HL-60 (cell line): ENCODE results near the gene NTRK2.
A peak's percentile ranks its signal among the peaks of the same experiment; 100 is the strongest.

Source experiments
- DNase-seq, 2 experiments: peaks; one replicate each; pipeline ENCODE4 v3.0.0-alpha.2; 2010 to 2020; ENCODE audit warnings: low read depth in 1 of 2, low spot score in 1 of 2
- H3K27ac ChIP-seq: fragments of 250-450 bp; sonication (Bioruptor Pico); replicated peaks from 2 replicates; pipeline ENCODE4 v1.5.1; 2020; ENCODE audit warnings: mild to moderate bottlenecking, moderate library complexity
- H3K27me3 ChIP-seq: fragments of 250-450 bp; sonication (Bioruptor Pico); 2 replicates; pipeline ENCODE4 v1.5.1; 2021; ENCODE audit warnings: mild to moderate bottlenecking, moderate library complexity; ENCODE audit not compliant: insufficient read depth, poor library complexity, severe bottlenecking
- H3K4me3 ChIP-seq: replicated peaks from 2 replicates; pipeline ENCODE4 v1.5.1; 2011; ENCODE audit warnings: mild to moderate bottlenecking, control low read depth, low read length; ENCODE audit not compliant: insufficient read depth
- GABPA ChIP-seq: IDR thresholded peaks from 2 replicates; pipeline ENCODE4 v1.6.1; 2012; ENCODE audit warnings: low read depth
- POLR2AphosphoS5 ChIP-seq: IDR thresholded peaks from 2 replicates; pipeline ENCODE4 v1.6.1; 2012; ENCODE audit warnings: low read depth
- SPI1 ChIP-seq: IDR thresholded peaks from 2 replicates; pipeline ENCODE4 v1.6.1; 2012; ENCODE audit warnings: low read depth, mild to moderate bottlenecking, borderline replicate concordance
- TF ChIP-seq, protein P1 (sequence below): IDR thresholded peaks from 2 replicates; pipeline ENCODE4 v1.6.1; 2012; ENCODE audit warnings: low read depth; ENCODE audit not compliant: insufficient replicate concordance
- TF ChIP-seq, protein P2 (sequence below): IDR thresholded peaks from one replicate; pipeline ENCODE4 v1.5.1; 2011; ENCODE audit warnings: low read length, control low read depth, inconsistent platforms; ENCODE audit not compliant: insufficient read depth

Gene NTRK2

DNA sequence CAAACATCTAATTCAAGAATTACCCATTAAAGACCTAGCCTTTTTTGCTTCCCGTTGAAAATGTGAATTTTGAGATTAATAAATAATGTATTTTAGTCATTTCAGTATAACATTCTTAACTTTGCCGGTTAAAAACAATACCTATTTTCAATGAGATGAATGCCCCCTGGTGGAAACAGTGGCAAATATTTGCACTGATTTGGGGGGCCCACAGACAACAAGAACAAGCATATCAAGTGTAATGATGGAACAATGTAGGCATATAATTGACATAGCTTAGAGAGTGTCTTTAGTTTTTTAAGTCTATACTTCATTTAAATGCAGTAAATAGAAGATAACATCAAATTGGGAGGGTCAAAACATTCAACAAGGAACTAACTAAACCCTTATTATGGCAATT, 111.9 kb downstream of the NTRK2 start:
- TF ChIP-seq, protein P1, sequence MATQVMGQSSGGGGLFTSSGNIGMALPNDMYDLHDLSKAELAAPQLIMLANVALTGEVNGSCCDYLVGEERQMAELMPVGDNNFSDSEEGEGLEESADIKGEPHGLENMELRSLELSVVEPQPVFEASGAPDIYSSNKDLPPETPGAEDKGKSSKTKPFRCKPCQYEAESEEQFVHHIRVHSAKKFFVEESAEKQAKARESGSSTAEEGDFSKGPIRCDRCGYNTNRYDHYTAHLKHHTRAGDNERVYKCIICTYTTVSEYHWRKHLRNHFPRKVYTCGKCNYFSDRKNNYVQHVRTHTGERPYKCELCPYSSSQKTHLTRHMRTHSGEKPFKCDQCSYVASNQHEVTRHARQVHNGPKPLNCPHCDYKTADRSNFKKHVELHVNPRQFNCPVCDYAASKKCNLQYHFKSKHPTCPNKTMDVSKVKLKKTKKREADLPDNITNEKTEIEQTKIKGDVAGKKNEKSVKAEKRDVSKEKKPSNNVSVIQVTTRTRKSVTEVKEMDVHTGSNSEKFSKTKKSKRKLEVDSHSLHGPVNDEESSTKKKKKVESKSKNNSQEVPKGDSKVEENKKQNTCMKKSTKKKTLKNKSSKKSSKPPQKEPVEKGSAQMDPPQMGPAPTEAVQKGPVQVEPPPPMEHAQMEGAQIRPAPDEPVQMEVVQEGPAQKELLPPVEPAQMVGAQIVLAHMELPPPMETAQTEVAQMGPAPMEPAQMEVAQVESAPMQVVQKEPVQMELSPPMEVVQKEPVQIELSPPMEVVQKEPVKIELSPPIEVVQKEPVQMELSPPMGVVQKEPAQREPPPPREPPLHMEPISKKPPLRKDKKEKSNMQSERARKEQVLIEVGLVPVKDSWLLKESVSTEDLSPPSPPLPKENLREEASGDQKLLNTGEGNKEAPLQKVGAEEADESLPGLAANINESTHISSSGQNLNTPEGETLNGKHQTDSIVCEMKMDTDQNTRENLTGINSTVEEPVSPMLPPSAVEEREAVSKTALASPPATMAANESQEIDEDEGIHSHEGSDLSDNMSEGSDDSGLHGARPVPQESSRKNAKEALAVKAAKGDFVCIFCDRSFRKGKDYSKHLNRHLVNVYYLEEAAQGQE = no peak
- Histone ChIP-seq H3K4me3 (no peak overlapping the region), H3K27ac (no peak overlapping the region), H3K27me3 (peaks cover 27% of the 10 kb centered on the region)
- DNase-seq = peak in 1 of 2 experiments; percentile 15

DNA sequence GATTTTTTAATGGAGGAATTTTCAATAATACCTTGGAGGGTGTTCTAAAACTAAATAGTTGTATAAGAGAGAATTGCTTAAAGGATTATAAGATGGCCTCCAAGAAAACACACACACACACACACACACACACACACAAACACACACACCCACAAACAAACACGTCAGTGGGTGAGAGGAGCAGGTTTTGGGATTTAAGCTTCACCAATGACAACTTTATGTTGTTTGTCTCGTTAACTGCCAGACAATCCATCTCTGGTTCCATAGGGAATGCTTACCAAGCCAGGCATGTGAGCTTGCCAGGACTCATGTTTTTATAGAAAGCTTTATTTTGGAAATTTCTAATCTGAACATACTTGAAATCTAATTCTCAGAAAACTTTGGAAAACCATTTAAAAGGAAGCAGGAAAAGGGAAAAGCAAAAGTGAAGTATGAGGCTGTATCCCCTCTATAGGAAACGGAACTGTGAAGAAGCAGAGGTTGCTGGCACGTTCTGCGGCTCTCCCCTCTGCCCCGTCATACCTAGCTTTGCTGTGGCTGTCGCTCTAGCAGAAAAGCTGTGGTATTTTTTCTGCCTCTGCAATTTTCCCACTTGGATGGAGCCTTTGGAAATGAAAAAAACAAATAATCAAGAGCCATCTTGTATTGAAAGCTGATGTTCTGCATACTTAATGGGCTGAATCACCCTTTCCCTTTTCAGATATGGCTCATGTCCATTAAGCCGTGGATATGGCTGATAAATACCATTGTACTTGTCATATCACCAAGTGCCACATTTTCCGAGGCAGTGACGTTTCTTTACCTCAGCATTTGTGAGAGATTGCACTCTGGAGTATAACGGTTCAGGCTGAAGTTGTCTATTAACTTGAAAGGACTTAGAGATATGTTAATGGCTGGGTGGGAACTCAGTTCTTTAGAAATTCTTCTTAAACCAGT, 112.7 kb downstream of the NTRK2 start:
- TF ChIP-seq POLR2AphosphoS5 (no peak), GABPA (no peak), SPI1 (no peak)
- TF ChIP-seq, protein P1 = no peak
- TF ChIP-seq, protein P2, sequence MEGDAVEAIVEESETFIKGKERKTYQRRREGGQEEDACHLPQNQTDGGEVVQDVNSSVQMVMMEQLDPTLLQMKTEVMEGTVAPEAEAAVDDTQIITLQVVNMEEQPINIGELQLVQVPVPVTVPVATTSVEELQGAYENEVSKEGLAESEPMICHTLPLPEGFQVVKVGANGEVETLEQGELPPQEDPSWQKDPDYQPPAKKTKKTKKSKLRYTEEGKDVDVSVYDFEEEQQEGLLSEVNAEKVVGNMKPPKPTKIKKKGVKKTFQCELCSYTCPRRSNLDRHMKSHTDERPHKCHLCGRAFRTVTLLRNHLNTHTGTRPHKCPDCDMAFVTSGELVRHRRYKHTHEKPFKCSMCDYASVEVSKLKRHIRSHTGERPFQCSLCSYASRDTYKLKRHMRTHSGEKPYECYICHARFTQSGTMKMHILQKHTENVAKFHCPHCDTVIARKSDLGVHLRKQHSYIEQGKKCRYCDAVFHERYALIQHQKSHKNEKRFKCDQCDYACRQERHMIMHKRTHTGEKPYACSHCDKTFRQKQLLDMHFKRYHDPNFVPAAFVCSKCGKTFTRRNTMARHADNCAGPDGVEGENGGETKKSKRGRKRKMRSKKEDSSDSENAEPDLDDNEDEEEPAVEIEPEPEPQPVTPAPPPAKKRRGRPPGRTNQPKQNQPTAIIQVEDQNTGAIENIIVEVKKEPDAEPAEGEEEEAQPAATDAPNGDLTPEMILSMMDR = no peak

DNA sequence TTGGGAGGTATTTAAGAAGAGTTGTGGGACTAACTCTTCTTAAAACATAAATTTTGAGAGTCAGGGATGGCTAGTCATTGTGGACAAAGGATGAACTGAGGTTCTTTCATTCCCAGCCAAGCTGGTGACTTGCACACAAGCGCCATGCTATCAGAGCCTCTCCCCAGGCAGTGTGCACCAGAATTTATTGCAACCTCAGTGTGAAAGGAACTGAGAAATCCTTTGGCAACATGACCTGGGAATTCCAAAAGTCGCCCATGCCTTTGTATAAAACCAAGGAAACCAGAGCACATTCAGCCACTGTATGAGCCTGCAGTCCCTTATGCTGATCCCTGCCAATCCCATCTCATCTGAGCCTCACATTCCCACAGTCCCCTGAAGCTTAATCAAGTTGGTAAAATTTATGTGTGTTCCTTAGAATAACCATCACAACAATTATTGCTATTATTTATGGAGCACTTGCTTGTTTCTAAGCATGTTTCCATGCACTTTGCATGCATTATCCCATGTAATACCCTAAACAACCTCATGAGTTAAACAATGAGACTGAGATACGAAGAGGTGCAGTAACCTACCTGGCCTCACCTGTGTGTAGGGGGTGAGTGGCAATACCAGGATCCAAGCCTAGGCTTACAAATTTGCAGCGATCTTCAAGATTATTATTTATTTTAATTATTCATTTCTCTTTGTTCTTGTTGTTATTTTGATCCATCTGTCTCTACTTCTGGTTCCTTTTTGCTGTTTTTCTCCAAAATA, 116.4 kb downstream of the NTRK2 start:
- Histone ChIP-seq H3K27ac (no peak overlapping the region), H3K27me3 (peaks cover 8% of the 10 kb centered on the region), H3K4me3 (no peak overlapping the region)
- TF ChIP-seq SPI1 (no peak), GABPA (no peak), POLR2AphosphoS5 (no peak)
- TF ChIP-seq, protein P1 = no peak
- TF ChIP-seq, protein P2 = no peak
- DNase-seq = no peak

More for the DNA sequence above, 112.7 kb downstream of the NTRK2 start:
- DNase-seq = no peak
- Histone ChIP-seq H3K27me3 (peaks cover 21% of the 10 kb centered on the region), H3K27ac (no peak overlapping the region), H3K4me3 (no peak overlapping the region)
